Measurements from ENCODE around the gene CFAP92. TPM values are rescaled to one million over a fixed set of nuclear protein-coding genes. Genes with fewer than 3 reads are reported as not detected.

CFAP92 gene
- total RNA-seq, 3 donors from 2014 or later = 0.66 to 1.4 (median 1.3) TPM

DNA sequence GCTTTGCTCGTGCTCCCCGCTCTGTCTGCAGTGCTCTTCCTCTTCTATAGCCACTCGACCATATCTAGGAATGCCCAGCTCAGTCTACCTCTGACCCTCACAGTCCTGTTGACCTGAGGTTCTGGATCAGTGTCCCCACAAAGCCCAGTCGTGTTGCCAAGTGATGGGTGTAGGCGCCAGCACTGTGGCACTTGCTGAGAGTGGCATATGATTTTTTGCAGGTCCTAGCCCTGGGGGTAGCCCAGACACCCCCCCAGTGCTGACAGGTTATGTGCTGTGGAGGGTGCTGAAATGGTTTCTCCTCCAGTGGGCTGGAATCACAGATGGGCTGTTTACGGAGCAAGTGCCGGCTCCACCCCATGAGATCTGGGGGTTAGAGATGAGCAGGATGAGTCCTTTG lies 82.0 kb downstream of the CFAP92 start:
- intact Hi-C loops (cut with DNase I; ENCODE audit: low total_unique reads) = no loop called here
- no peaks in the 10 kb centered on the region for H3K9me3 ChIP-seq
- H3K4me1 ChIP-seq = no peaks in the 10 kb centered on the region
- no peak overlapping the region for H3K4me3 ChIP-seq
- H3K27me3 ChIP-seq = no peaks in the 10 kb centered on the region
- TF ChIP-seq, protein P1, sequence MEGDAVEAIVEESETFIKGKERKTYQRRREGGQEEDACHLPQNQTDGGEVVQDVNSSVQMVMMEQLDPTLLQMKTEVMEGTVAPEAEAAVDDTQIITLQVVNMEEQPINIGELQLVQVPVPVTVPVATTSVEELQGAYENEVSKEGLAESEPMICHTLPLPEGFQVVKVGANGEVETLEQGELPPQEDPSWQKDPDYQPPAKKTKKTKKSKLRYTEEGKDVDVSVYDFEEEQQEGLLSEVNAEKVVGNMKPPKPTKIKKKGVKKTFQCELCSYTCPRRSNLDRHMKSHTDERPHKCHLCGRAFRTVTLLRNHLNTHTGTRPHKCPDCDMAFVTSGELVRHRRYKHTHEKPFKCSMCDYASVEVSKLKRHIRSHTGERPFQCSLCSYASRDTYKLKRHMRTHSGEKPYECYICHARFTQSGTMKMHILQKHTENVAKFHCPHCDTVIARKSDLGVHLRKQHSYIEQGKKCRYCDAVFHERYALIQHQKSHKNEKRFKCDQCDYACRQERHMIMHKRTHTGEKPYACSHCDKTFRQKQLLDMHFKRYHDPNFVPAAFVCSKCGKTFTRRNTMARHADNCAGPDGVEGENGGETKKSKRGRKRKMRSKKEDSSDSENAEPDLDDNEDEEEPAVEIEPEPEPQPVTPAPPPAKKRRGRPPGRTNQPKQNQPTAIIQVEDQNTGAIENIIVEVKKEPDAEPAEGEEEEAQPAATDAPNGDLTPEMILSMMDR (IDR thresholded peaks at IDR 0.05) = no peak
- no peak for TF ChIP-seq POLR2AphosphoS5 (IDR thresholded peaks at IDR 0.05)
- no peak for TF ChIP-seq POLR2A (IDR thresholded peaks at IDR 0.05)
- H3K36me3 ChIP-seq = peaks cover 9% of the 10 kb centered on the region
- no peak overlapping the region for H3K27ac ChIP-seq
- no peak for DNase-seq (ENCODE audit: low spot score in 2 of 2)

DNA sequence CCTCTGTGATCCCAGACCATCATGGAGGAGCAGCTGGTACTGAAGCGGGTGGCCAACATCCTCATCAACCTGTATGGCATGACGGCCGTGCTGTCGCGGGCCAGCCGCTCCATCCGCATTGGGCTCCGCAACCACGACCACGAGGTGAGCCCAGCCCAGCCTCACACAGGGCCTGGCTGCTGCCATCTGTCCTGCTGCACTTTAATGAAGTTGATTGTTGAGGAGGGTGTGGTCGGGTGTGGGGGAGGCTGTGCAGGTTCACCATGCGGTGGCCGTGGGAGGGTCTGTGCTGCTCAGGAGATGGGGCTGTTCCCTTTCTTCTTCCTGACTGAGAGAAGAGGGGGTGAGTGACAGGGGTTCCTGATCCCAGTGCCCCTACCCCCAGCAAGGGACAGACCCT lies 83.9 kb downstream of the CFAP92 start:
- DNase-seq (ENCODE audit: low spot score in 2 of 2) = no peak
- Histone ChIP-seq H3K9me3 (no peaks in the 10 kb centered on the region), H3K27me3 (no peaks in the 10 kb centered on the region), H3K4me3 (no peak overlapping the region), H3K27ac (no peak overlapping the region), H3K36me3 (peaks cover 24% of the 10 kb centered on the region), H3K4me1 (no peaks in the 10 kb centered on the region)
- intact Hi-C loops (cut with DNase I; ENCODE audit: low total_unique reads) = no loop called here
- no peak for TF ChIP-seq POLR2AphosphoS5 (IDR thresholded peaks at IDR 0.05)
- no peak for TF ChIP-seq POLR2A (IDR thresholded peaks at IDR 0.05)
- TF ChIP-seq, protein P1 (IDR thresholded peaks at IDR 0.05) = no peak

DNA sequence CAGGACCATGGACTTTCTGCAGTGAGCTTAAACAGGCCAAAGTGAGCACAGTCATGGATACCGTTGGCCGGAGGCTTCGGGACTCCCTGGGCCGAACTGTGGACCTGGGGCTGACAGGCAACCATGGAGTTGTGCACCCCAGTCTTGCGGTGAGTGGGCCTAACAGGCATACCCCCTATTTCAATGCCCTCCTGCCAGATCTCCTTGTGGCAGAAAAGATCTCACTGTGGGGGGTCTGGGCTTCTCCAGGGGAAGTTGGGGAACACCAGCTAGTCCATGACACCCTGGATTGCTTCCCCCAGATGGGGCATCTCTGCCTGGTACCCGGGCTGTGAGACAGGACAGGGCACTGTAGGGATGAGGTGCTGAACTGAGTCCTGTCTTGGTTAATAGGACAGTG lies 84.9 kb downstream of the CFAP92 start:
- Histone ChIP-seq H3K27me3 (no peaks in the 10 kb centered on the region), H3K4me3 (no peak overlapping the region), H3K9me3 (no peaks in the 10 kb centered on the region), H3K4me1 (no peaks in the 10 kb centered on the region), H3K36me3 (peaks cover 20% of the 10 kb centered on the region), H3K27ac (no peak overlapping the region)
- no peak for TF ChIP-seq POLR2A (IDR thresholded peaks at IDR 0.05)
- no peak for TF ChIP-seq POLR2AphosphoS5 (IDR thresholded peaks at IDR 0.05)
- TF ChIP-seq, protein P1 (IDR thresholded peaks at IDR 0.05) = no peak
- intact Hi-C loops (cut with DNase I; ENCODE audit: low total_unique reads) = no loop called here
- DNase-seq (ENCODE audit: low spot score in 2 of 2) = no peak

DNA sequence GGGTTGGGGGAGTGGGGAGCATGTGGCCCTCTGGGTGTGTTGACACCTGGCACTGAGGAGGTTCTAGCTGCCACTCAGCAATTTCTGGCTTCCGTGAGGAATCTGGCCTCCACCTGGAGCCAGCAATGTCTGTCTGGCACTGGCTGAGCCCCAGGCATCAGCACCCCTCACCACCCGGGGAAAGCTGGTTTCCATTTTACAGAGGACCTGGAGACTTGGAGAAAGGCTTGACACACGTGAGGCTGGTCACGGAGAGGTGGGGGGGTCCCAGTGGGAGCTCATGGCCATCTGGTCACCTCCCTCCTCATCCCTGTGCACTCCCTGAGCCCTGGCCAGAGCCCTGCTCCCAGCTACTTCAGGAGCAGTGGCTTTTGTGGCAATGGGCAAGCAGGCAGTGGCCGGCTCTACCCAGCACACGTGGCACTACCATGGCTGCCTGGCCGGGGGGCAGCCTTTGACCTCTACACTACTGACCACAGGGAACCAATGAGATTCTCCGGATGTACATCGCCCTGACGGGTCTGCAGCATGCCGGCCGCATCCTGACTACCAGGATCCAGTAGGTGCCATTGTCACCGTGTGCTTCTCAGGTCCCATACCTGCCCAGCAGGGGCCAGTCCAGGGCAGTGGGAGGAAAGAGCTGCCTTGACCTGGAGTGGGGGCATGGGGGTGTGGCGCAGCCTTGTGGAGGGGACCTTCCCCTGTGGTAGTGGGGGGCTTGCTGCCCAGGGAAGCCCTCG lies 86.0 kb downstream of the CFAP92 start:
- peaks cover 20% of the 10 kb centered on the region for H3K36me3 ChIP-seq
- no peak for DNase-seq (ENCODE audit: low spot score in 2 of 2)
- TF ChIP-seq POLR2AphosphoS5 (IDR thresholded peaks at IDR 0.05) = no peak
- TF ChIP-seq POLR2A (IDR thresholded peaks at IDR 0.05) = no peak
- TF ChIP-seq, protein P1 (IDR thresholded peaks at IDR 0.05) = no peak
- intact Hi-C loops (cut with DNase I; ENCODE audit: low total_unique reads) = loop anchor here (1.0 kb wide), 1 partner anchor 33 kb away; no protein-coding TSS in a partner anchor
- H3K4me1 ChIP-seq = no peaks in the 10 kb centered on the region
- no peak overlapping the region for H3K27ac ChIP-seq
- no peaks in the 10 kb centered on the region for H3K27me3 ChIP-seq
- no peaks in the 10 kb centered on the region for H3K9me3 ChIP-seq
- H3K4me3 ChIP-seq = no peak overlapping the region

DNA sequence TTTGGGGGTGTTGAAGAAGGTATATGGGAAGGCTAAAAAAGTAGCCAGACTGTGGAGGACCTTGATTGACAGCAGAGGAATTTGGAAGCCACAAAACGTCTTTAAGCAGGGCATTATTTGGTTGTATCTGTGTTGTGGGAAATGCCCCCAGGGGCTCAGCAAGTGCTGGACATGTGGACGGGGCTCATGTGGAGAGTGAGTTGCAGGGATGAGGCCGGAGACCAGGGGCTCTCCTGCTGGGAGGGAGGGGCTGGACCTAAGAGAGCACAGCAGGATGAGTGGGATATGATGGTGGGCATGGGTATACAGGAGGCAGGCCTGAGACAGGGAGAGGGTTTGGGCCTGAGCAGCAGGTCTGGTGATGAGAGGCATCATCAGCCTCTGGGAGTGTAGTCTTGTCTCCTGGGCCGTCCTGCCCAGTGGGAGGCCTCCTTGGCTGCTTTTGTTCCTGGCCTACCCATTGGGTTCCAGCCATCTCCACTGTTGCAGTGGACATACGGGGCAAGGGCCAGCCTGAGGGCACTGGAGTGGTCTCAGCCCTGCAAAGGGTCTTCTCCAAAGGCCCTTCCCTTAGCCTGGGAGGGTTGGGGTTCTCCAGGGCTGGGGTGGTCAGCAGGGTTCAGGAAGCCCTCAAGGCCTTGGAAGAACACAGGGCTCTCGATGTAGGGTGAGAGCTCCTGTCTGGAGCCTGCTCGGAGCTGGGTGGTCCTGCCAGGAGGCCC lies 86.9 kb downstream of the CFAP92 start:
- no peak overlapping the region for H3K4me3 ChIP-seq
- no peaks in the 10 kb centered on the region for H3K27me3 ChIP-seq
- no peak for DNase-seq (ENCODE audit: low spot score in 2 of 2)
- no peak for TF ChIP-seq POLR2AphosphoS5 (IDR thresholded peaks at IDR 0.05)
- no peak for TF ChIP-seq POLR2A (IDR thresholded peaks at IDR 0.05)
- TF ChIP-seq, protein P1 (IDR thresholded peaks at IDR 0.05) = no peak
- peaks cover 19% of the 10 kb centered on the region for H3K36me3 ChIP-seq
- no peaks in the 10 kb centered on the region for H3K9me3 ChIP-seq
- intact Hi-C loops (cut with DNase I; ENCODE audit: low total_unique reads) = loop anchor here (1.0 kb wide), 1 partner anchor 32 kb away; no protein-coding TSS in a partner anchor
- no peaks in the 10 kb centered on the region for H3K4me1 ChIP-seq
- no peak overlapping the region for H3K27ac ChIP-seq

All from breast epithelium (tissue), 4 donors.